NCI-H1436 (cell line): Measurements from ENCODE around the gene MRPL18.
A peak's percentile ranks its signal among the peaks of the same experiment; 100 is the strongest.
"Not testable (repeated sequence)": the region's sequence is repeated elsewhere in the genome, so short reads cannot be mapped to it uniquely, and the experiment has no call there.

Source experiments
- DNase-seq: peaks from one replicate; lab custom pipeline; 2025; lab: John Stamatoyannopoulos, UW

MRPL18 gene

GRCh38 chr6:159777240-159777904 is 12.9 kb upstream of the MRPL18 start:
- DNase-seq: no peak

- DNase-seq: no peak
Measured at GRCh38 chr6:159778131-159778530, 12.1 kb upstream of the MRPL18 start.

GRCh38 chr6:159778542-159779103 is 11.6 kb upstream of the MRPL18 start:
- DNase-seq: no peak

- no peak for DNase-seq
Measured at GRCh38 chr6:159788276-159788675, 2.0 kb upstream of the MRPL18 start.

GRCh38 chr6:159788753-159789376 is 1.4 kb upstream of the MRPL18 start:
- DNase-seq: no peak

GRCh38 chr6:159789377-159790148 is 704 bp upstream of the MRPL18 start, which contains the start of gene TCP1:
TCP1 (minus strand) TSS chr6:159789602; CDS start chr6:159789468, 134 bp downstream.
- DNase-seq: peak; percentile 99

- DNase-seq: no peak
Measured at GRCh38 chr6:159790956-159791598, 810 bp downstream of the MRPL18 start.

- not testable (repeated sequence) for DNase-seq
Measured at GRCh38 chr6:159794976-159795375, 4.7 kb downstream of the MRPL18 start.

GRCh38 chr6:159797554-159797953 is 7.3 kb downstream of the MRPL18 start:
- DNase-seq: no peak

- DNase-seq: no peak
Measured at GRCh38 chr6:159800141-159800865, 10.0 kb downstream of the MRPL18 start, which contains the start of gene PNLDC1. PNLDC1 (plus strand) TSS chr6:159800276; CDS start chr6:159800308, 32 bp downstream.

GRCh38 chr6:159801935-159802334 is 11.7 kb downstream of the MRPL18 start:
- no peak for DNase-seq

GRCh38 chr6:159804504-159804903 is 14.2 kb downstream of the MRPL18 start:
- DNase-seq: no peak

GRCh38 chr6:159805440-159806020 is 15.3 kb downstream of the MRPL18 start:
- no peak for DNase-seq

GRCh38 chr6:159806021-159806458 is 15.8 kb downstream of the MRPL18 start:
- no peak for DNase-seq

- no peak for DNase-seq
Measured at GRCh38 chr6:159807150-159807858, 17.0 kb downstream of the MRPL18 start.

GRCh38 chr6:159808647-159809046 is 18.4 kb downstream of the MRPL18 start:
- no peak for DNase-seq

GRCh38 chr6:159809149-159809548 is 18.9 kb downstream of the MRPL18 start:
- DNase-seq: no peak

GRCh38 chr6:159813781-159814180 is 23.5 kb downstream of the MRPL18 start:
- DNase-seq: no peak

- no peak for DNase-seq
Measured at GRCh38 chr6:159815410-159815809, 25.1 kb downstream of the MRPL18 start.

- DNase-seq: not testable (repeated sequence)
Measured at GRCh38 chr6:159816775-159817174, 26.5 kb downstream of the MRPL18 start.
